Measurements from ENCODE around the gene CMSS1.

- no peak for TF ChIP-seq CTCF (conservative IDR thresholded peaks at IDR 0.05; ENCODE audit: low read depth, low read length)
- TF ChIP-seq EZH2 (IDR thresholded peaks at IDR 0.05; ENCODE audit: borderline replicate concordance, low read depth, low read length, poor library complexity, severe bottlenecking) = no peak
Measured at GRCh38 chr3:100151024-100151707, 333.5 kb downstream of the CMSS1 start.

All from A673 (cell line).